MM.1S (cell line): ENCODE results near the gene EPS8L2.
A peak's percentile ranks its signal among the peaks of the same experiment; 100 is the strongest.

ENCODE experiments used
- DNase-seq: peaks from one replicate; pipeline ENCODE4 v3.0.0-alpha.2; 2015
- H2AFZ ChIP-seq: fragments of 300-600 bp; sonication (generic); 2 replicates; pipeline ENCODE4 v1.6.0; 2016; ENCODE audit warnings: antibody characterized with exemption, low read length
- H3F3A ChIP-seq: fragments of 300-600 bp; sonication (generic); 2 replicates; pipeline ENCODE4 v1.6.1; 2016; ENCODE audit warnings: mild to moderate bottlenecking, antibody characterized with exemption, low read length, moderate library complexity, mixed read lengths; ENCODE audit not compliant: insufficient read depth
- H3K27ac ChIP-seq: fragments of 300-600 bp; sonication (generic); 2 replicates; pipeline ENCODE4 v1.5.1; 2016; ENCODE audit warnings: mild to moderate bottlenecking, low read length
- H3K27me3 ChIP-seq: fragments of 300-600 bp; sonication (generic); replicated peaks from 2 replicates; pipeline ENCODE4 v1.6.0; 2016; ENCODE audit warnings: low read length; ENCODE audit not compliant: insufficient read depth
- H3K36me3 ChIP-seq: fragments of 300-600 bp; sonication (generic); replicated peaks from 2 replicates; pipeline ENCODE4 v1.6.1; 2016; ENCODE audit warnings: mild to moderate bottlenecking, low read length, mixed read lengths; ENCODE audit not compliant: insufficient read depth
- H3K4me1 ChIP-seq: fragments of 300-600 bp; sonication (generic); 2 replicates; pipeline ENCODE4 v1.6.1; 2016; ENCODE audit warnings: low read length, mixed read lengths
- H3K4me2 ChIP-seq: fragments of 300-600 bp; sonication (generic); 2 replicates; pipeline ENCODE4 v1.6.0; 2016; ENCODE audit warnings: low read depth, low read length
- H3K4me3 ChIP-seq: fragments of 300-600 bp; sonication (generic); 2 replicates; pipeline ENCODE4 v1.5.1; 2016; ENCODE audit warnings: low read length, mixed read lengths
- H3K79me2 ChIP-seq: fragments of 300-600 bp; sonication (generic); 2 replicates; pipeline ENCODE4 v1.6.1; 2016; ENCODE audit warnings: mixed run types, low read length, mixed read lengths
- H3K9ac ChIP-seq: fragments of 300-600 bp; sonication (generic); 2 replicates; pipeline ENCODE4 v1.6.1; 2016; ENCODE audit warnings: low read length, mixed read lengths
- H3K9me2 ChIP-seq: fragments of 300-600 bp; sonication (generic); replicated peaks from 2 replicates; pipeline ENCODE4 v1.6.1; 2016; ENCODE audit warnings: mild to moderate bottlenecking, low read length, mixed read lengths; ENCODE audit not compliant: insufficient read depth
- H3K9me3 ChIP-seq: fragments of 300-600 bp; sonication (generic); replicated peaks from 2 replicates; pipeline ENCODE4 v1.6.1; 2016; ENCODE audit warnings: mild to moderate bottlenecking, low read length, mixed read lengths; ENCODE audit not compliant: insufficient read depth
- H4K20me1 ChIP-seq: fragments of 300-600 bp; sonication (generic); 2 replicates; pipeline ENCODE4 v1.6.1; 2016; ENCODE audit warnings: mild to moderate bottlenecking, low read length, moderate library complexity, mixed read lengths; ENCODE audit not compliant: insufficient read depth
- EZH2 ChIP-seq: fragments of 300-600 bp; sonication (generic); optimal IDR thresholded peaks from 2 replicates; pipeline ENCODE3; 2017; ENCODE audit warnings: low read depth, mild to moderate bottlenecking, antibody characterized with exemption, low read length, mixed read lengths
- EZH2phosphoT487 ChIP-seq: fragments of 300-600 bp; sonication (generic); IDR thresholded peaks from 2 replicates; pipeline ENCODE4 v1.6.1; 2018; ENCODE audit warnings: antibody characterized with exemption, low read length
- TF ChIP-seq, protein P1 (sequence below): fragments of 300-600 bp; sonication (generic); IDR thresholded peaks from 2 replicates; pipeline ENCODE4 v1.5.1; 2016; ENCODE audit warnings: antibody characterized with exemption, low read length, mixed read lengths

EPS8L2 gene

GRCh38 chr11:770642-771616, 64.9 kb downstream of the EPS8L2 start:
- H3K36me3 ChIP-seq: peaks cover 9% of the 10 kb centered on the region
- peak; percentile 2 for DNase-seq
- H3K4me1 ChIP-seq: no peaks in the 10 kb centered on the region
- H3F3A ChIP-seq: peaks cover 8% of the 10 kb centered on the region
- no peak overlapping the region for H3K4me2 ChIP-seq
- no peak for TF ChIP-seq EZH2phosphoT487
- TF ChIP-seq EZH2: no peak
- TF ChIP-seq, protein P1, sequence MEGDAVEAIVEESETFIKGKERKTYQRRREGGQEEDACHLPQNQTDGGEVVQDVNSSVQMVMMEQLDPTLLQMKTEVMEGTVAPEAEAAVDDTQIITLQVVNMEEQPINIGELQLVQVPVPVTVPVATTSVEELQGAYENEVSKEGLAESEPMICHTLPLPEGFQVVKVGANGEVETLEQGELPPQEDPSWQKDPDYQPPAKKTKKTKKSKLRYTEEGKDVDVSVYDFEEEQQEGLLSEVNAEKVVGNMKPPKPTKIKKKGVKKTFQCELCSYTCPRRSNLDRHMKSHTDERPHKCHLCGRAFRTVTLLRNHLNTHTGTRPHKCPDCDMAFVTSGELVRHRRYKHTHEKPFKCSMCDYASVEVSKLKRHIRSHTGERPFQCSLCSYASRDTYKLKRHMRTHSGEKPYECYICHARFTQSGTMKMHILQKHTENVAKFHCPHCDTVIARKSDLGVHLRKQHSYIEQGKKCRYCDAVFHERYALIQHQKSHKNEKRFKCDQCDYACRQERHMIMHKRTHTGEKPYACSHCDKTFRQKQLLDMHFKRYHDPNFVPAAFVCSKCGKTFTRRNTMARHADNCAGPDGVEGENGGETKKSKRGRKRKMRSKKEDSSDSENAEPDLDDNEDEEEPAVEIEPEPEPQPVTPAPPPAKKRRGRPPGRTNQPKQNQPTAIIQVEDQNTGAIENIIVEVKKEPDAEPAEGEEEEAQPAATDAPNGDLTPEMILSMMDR: no peak
- no peak overlapping the region for H3K4me3 ChIP-seq
- no peaks in the 10 kb centered on the region for H3K27me3 ChIP-seq
- H4K20me1 ChIP-seq: no peaks in the 10 kb centered on the region; the same call in 1 of the 2 replicates
- no peak overlapping the region for H3K27ac ChIP-seq
- H3K9me3 ChIP-seq: no peaks in the 10 kb centered on the region
- peaks cover 51% of the 10 kb centered on the region for H3K79me2 ChIP-seq
- no peak overlapping the region for H3K9ac ChIP-seq
- H3K9me2 ChIP-seq: no peaks in the 10 kb centered on the region
- no peak overlapping the region for H2AFZ ChIP-seq

DNA sequence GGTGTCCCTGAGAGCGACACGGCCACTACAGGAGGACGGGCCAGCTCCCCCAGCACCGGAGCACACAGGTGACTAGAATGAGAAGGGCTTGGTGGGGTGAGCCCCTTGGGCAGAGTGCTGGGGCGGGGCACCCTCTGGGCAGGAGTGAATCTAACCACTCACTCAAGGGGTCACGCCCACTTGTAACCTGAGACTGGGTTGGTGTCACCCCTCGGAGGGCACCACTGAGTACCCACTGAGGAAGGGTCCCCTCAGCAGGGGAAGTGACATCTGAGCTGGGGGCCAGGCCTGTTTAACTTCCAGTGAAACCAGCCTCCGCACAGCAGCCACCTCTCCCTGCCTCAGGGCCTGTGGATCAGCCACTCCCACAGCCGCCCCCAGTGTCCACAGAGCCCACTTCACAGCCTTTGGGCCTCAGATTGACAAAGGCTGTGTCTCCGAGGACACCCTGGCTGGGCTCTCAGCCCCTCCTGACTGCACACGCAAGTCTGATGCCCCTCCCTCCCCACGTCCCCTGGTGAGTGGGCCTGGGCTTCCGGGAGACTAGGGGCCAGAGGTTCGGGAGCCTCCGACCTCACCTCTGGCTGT, 65.7 kb downstream of the EPS8L2 start:
- H3K27me3 ChIP-seq: no peaks in the 10 kb centered on the region
- H3K27ac ChIP-seq: no peak overlapping the region
- H3K4me2 ChIP-seq: no peak overlapping the region
- H3K79me2 ChIP-seq: peaks cover 58% of the 10 kb centered on the region
- no peaks in the 10 kb centered on the region; the same call in 1 of the 2 replicates for H4K20me1 ChIP-seq
- no peak overlapping the region for H3K9ac ChIP-seq
- H3K9me2 ChIP-seq: no peaks in the 10 kb centered on the region
- peaks cover 9% of the 10 kb centered on the region for H3K36me3 ChIP-seq
- no peaks in the 10 kb centered on the region for H3K4me1 ChIP-seq
- H3K4me3 ChIP-seq: no peak overlapping the region
- no peak overlapping the region for H2AFZ ChIP-seq
- TF ChIP-seq, protein P1: no peak
- TF ChIP-seq EZH2: no peak
- TF ChIP-seq EZH2phosphoT487: no peak
- DNase-seq: peak; percentile 2
- H3F3A ChIP-seq: peaks cover 6% of the 10 kb centered on the region
- H3K9me3 ChIP-seq: no peaks in the 10 kb centered on the region

DNA sequence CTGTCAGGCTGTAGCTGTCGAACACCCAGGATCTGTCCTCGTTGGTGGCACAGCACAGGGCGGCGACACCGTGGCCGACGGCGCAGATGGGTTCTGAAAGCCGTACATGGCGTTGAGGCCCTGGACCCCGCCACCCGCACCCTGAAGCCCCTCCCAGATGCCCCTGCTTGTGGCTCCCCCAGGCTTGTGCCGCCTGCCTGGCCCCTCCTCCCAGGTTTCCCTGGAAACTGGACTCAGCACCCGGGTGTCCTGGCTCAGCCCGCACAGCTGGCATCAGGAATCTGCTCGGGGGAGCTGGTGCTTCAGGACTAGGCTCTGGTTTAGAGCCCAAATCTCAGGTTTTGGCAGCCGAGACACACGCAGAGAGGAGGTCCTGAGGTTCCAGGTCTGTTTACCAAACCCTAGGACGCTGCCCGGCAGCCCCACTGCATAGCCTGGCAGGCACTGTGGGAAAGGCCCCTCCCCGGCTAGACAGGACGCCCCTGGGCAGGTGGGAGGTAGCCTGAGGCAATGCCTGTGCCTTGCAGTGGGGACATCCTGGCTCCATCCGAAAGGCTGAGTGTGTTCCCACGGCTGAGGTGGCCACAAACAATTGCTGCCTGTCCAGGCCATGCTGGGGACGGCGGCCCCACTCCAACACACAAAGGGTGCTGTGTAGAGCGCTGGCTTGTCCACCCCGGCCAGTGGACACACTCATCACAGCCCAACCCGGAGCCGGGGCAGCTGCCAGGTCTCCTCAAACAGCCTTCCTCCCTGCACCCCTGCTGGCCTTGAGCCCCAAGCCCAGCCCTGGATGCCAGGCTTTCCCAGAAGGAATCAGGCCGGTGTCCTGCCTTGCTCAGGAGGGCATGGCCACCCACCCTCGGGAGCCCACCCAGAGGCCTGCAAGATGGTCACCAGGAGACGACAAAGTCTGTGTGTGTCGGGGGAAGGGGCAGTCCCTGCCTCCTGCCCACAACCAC, 66.7 kb downstream of the EPS8L2 start:
- H3K4me3 ChIP-seq: no peak overlapping the region

More for the DNA sequence above, 66.7 kb downstream of the EPS8L2 start:
- TF ChIP-seq EZH2 (no peak), EZH2phosphoT487 (no peak)
- TF ChIP-seq, protein P1: no peak
- no peaks in the 10 kb centered on the region for H3K27me3 ChIP-seq
- no peaks in the 10 kb centered on the region; the same call in 1 of the 2 replicates for H4K20me1 ChIP-seq
- H3K27ac ChIP-seq: no peak overlapping the region
- no peaks in the 10 kb centered on the region for H3K4me1 ChIP-seq
- no peak overlapping the region for H2AFZ ChIP-seq
- no peaks in the 10 kb centered on the region for H3K9me2 ChIP-seq
- peaks cover 9% of the 10 kb centered on the region for H3K36me3 ChIP-seq
- no peaks in the 10 kb centered on the region for H3K9me3 ChIP-seq
- no peak overlapping the region for H3K4me2 ChIP-seq
- DNase-seq: no peak
- no peaks in the 10 kb centered on the region for H3F3A ChIP-seq
- no peak overlapping the region for H3K9ac ChIP-seq
- H3K79me2 ChIP-seq: peaks cover 63% of the 10 kb centered on the region
